BLaER1 treated with 17β-estradiol and CSF1 and Interleukin-3, amounts not matched to agents 10 nM and 100 nM (cell line): ENCODE measurements around the gene BHLHE23.
A peak's percentile ranks its signal among the peaks of the same experiment; 100 is the strongest.

Experiments used
- H3K27ac ChIP-seq, 11 experiments: shearing (Covaris generic); formaldehyde crosslinking; 2 replicates each; pipeline ENCODE4 v1.8.1; 2022
- H3K27me3 ChIP-seq, 11 experiments: shearing (Covaris generic); formaldehyde crosslinking; 2 replicates each; pipeline ENCODE4 v1.8.1; 2022
- H3K36me3 ChIP-seq, 11 experiments: shearing (Covaris generic); formaldehyde crosslinking; 2 replicates each; pipeline ENCODE4 v1.8.1; 2022
- H3K4me1 ChIP-seq, 10 experiments: shearing (Covaris generic); formaldehyde crosslinking; 2 replicates each; pipeline ENCODE4 v1.8.1; 2022
- H3K4me2 ChIP-seq, 11 experiments: shearing (Covaris generic); formaldehyde crosslinking; 2 replicates each; pipeline ENCODE4 v1.8.1; 2022
- H3K4me3 ChIP-seq, 10 experiments: shearing (Covaris generic); formaldehyde crosslinking; 2 replicates each; pipeline ENCODE4 v1.8.1; 2022
- H3K9ac ChIP-seq, 11 experiments: shearing (Covaris generic); formaldehyde crosslinking; 2 replicates each; pipeline ENCODE4 v1.8.1; 2022
- H3K9me3 ChIP-seq, 11 experiments: shearing (Covaris generic); formaldehyde crosslinking; replicated peaks in 1 of 11; 2 replicates each; pipeline ENCODE4 v1.8.1; 2022
- H4K20me1 ChIP-seq, 11 experiments: shearing (Covaris generic); formaldehyde crosslinking; 2 replicates each; pipeline ENCODE4 v1.8.1; 2022
- Cebpa-rat ChIP-seq, 11 experiments: shearing (Covaris generic); IDR thresholded peaks; 2 replicates each; pipeline ENCODE4 v1.8.1; 2022

BHLHE23 gene

DNA sequence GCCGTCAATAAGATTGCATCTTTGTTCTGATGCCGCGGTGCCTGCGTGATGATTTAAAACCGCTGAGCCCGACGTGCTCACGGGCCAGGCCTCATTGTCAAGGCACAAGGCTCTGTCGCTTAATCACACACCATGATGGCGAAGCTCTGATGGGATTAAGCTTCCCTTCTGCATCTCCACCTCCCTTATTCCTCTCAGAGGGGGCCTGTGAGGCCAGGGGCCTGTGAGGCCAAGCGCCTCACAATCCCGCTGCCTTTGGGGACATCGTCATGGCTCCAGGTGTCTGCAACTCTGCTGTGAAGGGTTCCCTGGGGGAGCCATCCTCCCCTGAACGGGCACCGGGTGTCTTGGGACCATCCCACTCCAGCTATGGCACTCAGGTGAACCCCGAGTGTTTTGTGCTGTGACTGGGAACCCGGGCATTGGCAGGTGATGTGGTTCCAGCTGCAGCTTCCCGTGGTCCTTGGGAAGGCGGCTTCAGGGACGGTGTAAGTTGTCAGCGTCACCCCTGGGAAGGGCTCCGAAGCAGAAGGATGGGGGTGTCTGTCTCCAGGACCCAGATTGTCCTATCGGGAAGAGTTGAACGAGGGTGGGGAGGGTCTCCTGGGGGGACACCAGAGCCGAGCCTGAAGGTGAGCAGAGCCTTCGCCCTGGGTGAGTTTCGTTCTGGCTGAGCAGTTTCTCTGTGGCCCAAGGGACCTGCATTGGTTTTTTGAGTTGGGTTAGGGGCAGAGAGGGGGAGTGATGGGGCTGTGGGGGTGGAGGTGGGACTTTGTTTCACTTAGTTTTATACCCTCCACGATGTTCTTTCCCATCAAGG lies 18.0 kb upstream of the BHLHE23 start:
- Histone ChIP-seq H3K9me3 (peaks cover 10 to 16% (median 14%) of the 10 kb centered on the region in 11 experiments; a peak in 19 of 22 replicates), H4K20me1 (0 out of 22 replicates have a peak, but pooled peaks cover 0 to 9% (median 0%) of the 10 kb centered on the region in 11 experiments), H3K27ac (peak overlapping the region in 4 of 11 experiments; percentile 60 to 76 (median 70); a peak in 7 of 22 replicates), H3K4me1 (peaks cover 30 to 80% (median 65%) of the 10 kb centered on the region in 10 experiments), H3K27me3 (peaks cover 8 to 62% (median 19%) of the 10 kb centered on the region in 11 experiments; a peak in 21 of 22 replicates), H3K36me3 (0 out of 22 replicates have a peak, but pooled peaks cover 0 to 4% (median 0%) of the 10 kb centered on the region in 11 experiments), H3K4me3 (peak overlapping the region in 2 of 10 experiments; percentile 19 to 26; a peak in 2 of 20 replicates), H3K4me2 (peak overlapping the region; percentile 86 to 98 (median 91)), H3K9ac (peak overlapping the region in 4 of 11 experiments; percentile 35 to 75 (median 54); a peak in 5 of 22 replicates)
- TF ChIP-seq Cebpa-rat (IDR thresholded peaks at IDR 0.05), result no peak

DNA sequence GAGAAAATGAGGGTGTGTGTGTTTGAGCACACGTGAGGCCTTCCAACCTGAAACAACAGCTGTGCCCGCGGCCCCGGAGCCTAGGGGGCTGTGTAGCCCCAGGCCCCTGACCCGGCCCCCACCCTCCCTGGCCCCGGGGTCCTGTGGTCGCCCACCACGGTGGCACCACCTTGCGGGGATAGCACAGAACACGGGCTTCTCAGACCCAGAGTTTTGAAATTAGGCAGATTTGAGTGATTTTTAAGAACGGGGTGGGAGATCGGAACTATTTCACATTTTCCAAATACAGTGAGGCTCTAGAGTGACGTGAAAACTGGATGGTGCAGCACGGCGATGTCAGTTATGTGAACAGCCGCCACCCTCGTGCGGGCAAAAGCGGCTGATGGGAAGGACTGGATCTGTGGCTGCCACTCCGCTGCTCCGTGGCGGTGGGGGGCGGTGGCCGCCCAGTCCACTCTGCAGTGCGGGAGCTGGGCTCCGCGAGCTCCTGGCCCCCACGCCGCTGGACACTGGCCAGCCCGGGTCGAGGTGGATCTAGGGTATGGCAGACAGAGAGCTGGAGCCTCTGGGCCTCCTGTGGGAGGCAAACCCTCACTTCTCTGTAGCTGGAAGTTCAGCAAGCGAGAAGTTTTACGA lies 17.3 kb upstream of the BHLHE23 start:
- H3K4me3 ChIP-seq, result no peak overlapping the region
- H4K20me1 ChIP-seq, result 0 out of 22 replicates have a peak, but pooled peaks cover 0 to 9% (median 0%) of the 10 kb centered on the region in 11 experiments
- TF ChIP-seq Cebpa-rat (IDR thresholded peaks at IDR 0.05), result no peak
- 0 out of 22 replicates have a peak, but pooled peaks cover 0 to 4% (median 0%) of the 10 kb centered on the region in 11 experiments for H3K36me3 ChIP-seq
- peak overlapping the region in 9 of 11 experiments; percentile 86 to 98 (median 91); a peak in 16 of 22 replicates for H3K4me2 ChIP-seq
- H3K4me1 ChIP-seq, result peaks cover 30 to 80% (median 58%) of the 10 kb centered on the region in 10 experiments
- H3K9ac ChIP-seq, result peak overlapping the region in 1 of 11 experiments; percentile 8; a peak in 1 of 22 replicates
- H3K27me3 ChIP-seq, result peaks cover 8 to 58% (median 19%) of the 10 kb centered on the region in 11 experiments; a peak in 21 of 22 replicates
- H3K9me3 ChIP-seq, result peaks cover 10 to 18% (median 14%) of the 10 kb centered on the region in 11 experiments; a peak in 19 of 22 replicates
- H3K27ac ChIP-seq, result no peak overlapping the region

- 0 out of 22 replicates have a peak, but pooled peaks cover 0 to 9% (median 0%) of the 10 kb centered on the region in 11 experiments for H4K20me1 ChIP-seq
- peaks cover 10 to 18% (median 14%) of the 10 kb centered on the region in 11 experiments; a peak in 19 of 22 replicates for H3K9me3 ChIP-seq
- H3K4me2 ChIP-seq, result peak overlapping the region in 7 of 11 experiments; percentile 18 to 98 (median 91); a peak in 14 of 22 replicates
- TF ChIP-seq Cebpa-rat (IDR thresholded peaks at IDR 0.05), result no peak
- peaks cover 8 to 53% (median 16%) of the 10 kb centered on the region in 11 experiments; a peak in 21 of 22 replicates for H3K27me3 ChIP-seq
- no peak overlapping the region for H3K4me3 ChIP-seq
- peaks cover 27 to 81% (median 60%) of the 10 kb centered on the region in 10 experiments for H3K4me1 ChIP-seq
- 0 out of 22 replicates have a peak, but pooled peaks cover 0 to 4% (median 0%) of the 10 kb centered on the region in 11 experiments for H3K36me3 ChIP-seq
- 0 out of 22 replicates have a peak overlapping the region, but pooled peaks of 1 of the 11 experiments have one; percentile 1 for H3K9ac ChIP-seq
- no peak overlapping the region for H3K27ac ChIP-seq
Observed at GRCh38 chr20:63023071-63023935, 16.5 kb upstream of the BHLHE23 start.

DNA sequence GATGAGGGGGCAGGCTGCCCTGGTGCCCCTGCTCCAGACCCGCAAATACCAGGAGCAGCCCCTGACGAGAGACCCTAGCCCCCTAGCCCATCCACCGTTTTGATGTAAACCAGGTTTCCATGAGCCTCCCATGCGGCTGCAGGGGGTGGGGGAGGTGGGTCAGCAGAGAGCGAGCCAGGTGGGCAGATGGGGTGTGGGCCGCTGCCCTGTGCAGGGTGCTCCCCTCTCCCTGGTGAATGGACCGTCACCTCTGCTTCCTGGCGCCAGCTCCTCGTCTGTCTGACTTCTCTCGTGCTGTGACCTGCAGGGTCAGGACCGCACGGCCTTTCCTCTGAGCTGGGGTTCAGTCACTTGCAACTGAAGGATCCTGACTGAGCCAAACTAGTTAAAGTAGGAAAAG lies 15.7 kb upstream of the BHLHE23 start:
- Histone ChIP-seq H3K27ac (no peak overlapping the region), H3K9me3 (peaks cover 10 to 19% (median 14%) of the 10 kb centered on the region in 11 experiments; a peak in 19 of 22 replicates)

DNA sequence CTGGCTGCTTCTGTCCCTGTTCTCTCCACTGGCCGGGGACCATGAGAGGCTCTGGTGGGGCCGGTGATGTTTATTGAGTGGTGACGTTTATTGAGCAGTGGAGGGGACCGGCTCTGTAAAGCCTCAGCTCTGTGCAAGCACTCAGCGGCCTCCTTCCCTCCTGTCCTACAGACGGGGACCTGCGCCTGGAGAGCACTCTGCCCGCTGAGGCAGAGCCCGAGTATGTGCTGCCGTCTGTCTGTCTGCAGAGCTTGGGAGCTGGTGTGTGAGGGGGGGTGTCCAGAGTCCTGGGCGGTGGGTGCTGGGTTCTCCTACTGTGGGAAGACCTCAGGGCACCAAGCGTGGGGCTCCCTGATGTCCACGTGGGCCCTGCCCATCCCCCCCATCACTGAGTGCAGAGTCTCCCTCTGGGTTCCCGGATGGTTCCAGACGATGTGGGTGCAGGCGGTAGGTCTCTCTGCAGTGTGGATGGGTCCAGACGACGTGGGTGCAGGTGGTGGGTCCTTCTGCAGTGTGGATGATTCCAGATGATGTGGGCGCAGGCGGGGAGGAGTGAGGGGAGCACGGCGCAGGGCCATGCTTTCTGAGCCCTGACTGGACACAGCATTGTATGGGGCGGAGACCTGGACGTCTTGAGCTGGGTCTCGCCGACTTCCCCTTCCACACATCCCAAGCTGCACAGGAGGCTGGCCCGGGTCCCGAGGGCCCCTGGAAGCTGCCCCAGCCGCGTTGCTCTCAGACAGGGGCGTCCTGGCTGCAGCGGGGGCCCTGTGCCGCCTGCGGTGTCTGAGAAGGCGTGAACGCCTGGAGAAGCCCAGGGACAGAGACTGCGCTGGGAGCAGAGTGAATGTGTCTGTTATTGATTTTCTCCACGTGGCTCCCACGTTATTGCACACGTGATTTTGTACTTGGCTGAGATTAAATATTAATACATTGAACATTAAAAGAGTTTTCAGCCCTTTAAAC lies 14.9 kb upstream of the BHLHE23 start:
- no peak overlapping the region for H3K9ac ChIP-seq
- H3K4me2 ChIP-seq, result peak overlapping the region in 3 of 11 experiments; percentile 91 to 98 (median 91); a peak in 4 of 22 replicates
- no peak overlapping the region for H3K27ac ChIP-seq
- 0 out of 22 replicates have a peak, but pooled peaks cover 0 to 4% (median 0%) of the 10 kb centered on the region in 11 experiments for H3K36me3 ChIP-seq
- peaks cover 21 to 83% (median 61%) of the 10 kb centered on the region in 10 experiments for H3K4me1 ChIP-seq
- peaks cover 1 to 38% (median 8%) of the 10 kb centered on the region in 11 experiments; a peak in 18 of 22 replicates for H3K27me3 ChIP-seq
- H4K20me1 ChIP-seq, result 0 out of 22 replicates have a peak, but pooled peaks cover 0 to 9% (median 0%) of the 10 kb centered on the region in 11 experiments
- no peak overlapping the region for H3K4me3 ChIP-seq
- no peak for TF ChIP-seq Cebpa-rat (IDR thresholded peaks at IDR 0.05)
- peaks cover 10 to 19% (median 14%) of the 10 kb centered on the region in 11 experiments; a peak in 19 of 22 replicates for H3K9me3 ChIP-seq

More for the DNA sequence above, 15.7 kb upstream of the BHLHE23 start:
- H3K4me3 ChIP-seq, result no peak overlapping the region
- peaks cover 25 to 83% (median 62%) of the 10 kb centered on the region in 10 experiments for H3K4me1 ChIP-seq
- no peak for TF ChIP-seq Cebpa-rat (IDR thresholded peaks at IDR 0.05)
- H3K36me3 ChIP-seq, result 0 out of 22 replicates have a peak, but pooled peaks cover 0 to 4% (median 0%) of the 10 kb centered on the region in 11 experiments
- H3K9ac ChIP-seq, result no peak overlapping the region
- H4K20me1 ChIP-seq, result 0 out of 22 replicates have a peak, but pooled peaks cover 0 to 9% (median 0%) of the 10 kb centered on the region in 11 experiments
- peaks cover 5 to 46% (median 13%) of the 10 kb centered on the region in 11 experiments; a peak in 21 of 22 replicates for H3K27me3 ChIP-seq
- peak overlapping the region in 8 of 11 experiments; percentile 6 to 98 (median 70); a peak in 15 of 22 replicates for H3K4me2 ChIP-seq

GRCh38 chr20:63020681-63021080 lies 13.9 kb upstream of the BHLHE23 start:
- H3K9ac ChIP-seq, result no peak overlapping the region
- no peak overlapping the region for H3K4me3 ChIP-seq
- H3K9me3 ChIP-seq, result peaks cover 10 to 19% (median 14%) of the 10 kb centered on the region in 11 experiments; a peak in 19 of 22 replicates
- TF ChIP-seq Cebpa-rat (IDR thresholded peaks at IDR 0.05), result no peak
- peaks cover 0 to 9% (median 0%) of the 10 kb centered on the region in 11 experiments; a peak in 1 of 22 replicates for H4K20me1 ChIP-seq
- peaks cover 11 to 76% (median 52%) of the 10 kb centered on the region in 10 experiments for H3K4me1 ChIP-seq
- H3K27ac ChIP-seq, result no peak overlapping the region
- peaks cover 8 to 38% (median 15%) of the 10 kb centered on the region in 11 experiments; a peak in 21 of 22 replicates for H3K27me3 ChIP-seq
- H3K4me2 ChIP-seq, result no peak overlapping the region
- 0 out of 22 replicates have a peak, but pooled peaks cover 0 to 4% (median 0%) of the 10 kb centered on the region in 11 experiments for H3K36me3 ChIP-seq
